KMS-11 (cell line): ENCODE results near the gene ULK4.
"Not testable (repeated sequence)": the region's sequence is repeated elsewhere in the genome, so short reads cannot be mapped to it uniquely, and the experiment has no call there.

Experiments
- H2AFZ ChIP-seq: fragments of 200-600 bp; sonication (generic); 2 replicates; pipeline ENCODE4 v1.6.1; 2016; ENCODE audit warnings: antibody characterized with exemption, mixed run types, low read depth
- H3K27ac ChIP-seq: fragments of 200-600 bp; sonication (generic); 2 replicates; pipeline ENCODE4 v1.6.1; 2016; ENCODE audit warnings: mild to moderate bottlenecking, mixed run types
- H3K27me3 ChIP-seq: fragments of 200-600 bp; sonication (generic); 2 replicates; pipeline ENCODE4 v1.6.1; 2017; ENCODE audit warnings: mild to moderate bottlenecking, low read depth, mixed run types, moderate library complexity; ENCODE audit not compliant: insufficient read depth
- H3K36me3 ChIP-seq: fragments of 200-600 bp; sonication (generic); 2 replicates; pipeline ENCODE4 v1.6.1; 2017; ENCODE audit warnings: mild to moderate bottlenecking, mixed run types; ENCODE audit not compliant: insufficient read depth
- H3K4me1 ChIP-seq: fragments of 200-600 bp; sonication (generic); 2 replicates; pipeline ENCODE4 v1.6.1; 2016; ENCODE audit warnings: mild to moderate bottlenecking, low read depth, mixed run types; ENCODE audit not compliant: poor library complexity, severe bottlenecking
- H3K4me2 ChIP-seq: fragments of 200-600 bp; sonication (generic); 2 replicates; pipeline ENCODE4 v1.7.0; 2016; ENCODE audit warnings: mild to moderate bottlenecking, mixed run types
- H3K4me3 ChIP-seq: fragments of 200-600 bp; sonication (generic); IDR thresholded peaks from 2 replicates; pipeline ENCODE4 v1.6.1; 2017; ENCODE audit warnings: low read depth, low read length, mixed read lengths; ENCODE audit not compliant: insufficient read depth
- H3K79me2 ChIP-seq: fragments of 200-600 bp; sonication (generic); 2 replicates; pipeline ENCODE4 v1.6.1; 2016; ENCODE audit warnings: low read depth, mixed run types; ENCODE audit not compliant: insufficient read depth
- H3K9ac ChIP-seq: fragments of 200-600 bp; sonication (generic); 2 replicates; pipeline ENCODE4 v1.6.1; 2016; ENCODE audit warnings: mild to moderate bottlenecking, mixed run types
- H4K20me1 ChIP-seq: fragments of 200-600 bp; sonication (generic); 2 replicates; pipeline ENCODE4 v1.6.1; 2016; ENCODE audit warnings: mild to moderate bottlenecking, mixed run types; ENCODE audit not compliant: insufficient read depth
- CTCF ChIP-seq: fragments of 200-600 bp; sonication (generic); conservative IDR thresholded peaks from 2 replicates; pipeline ENCODE4 v1.6.1; 2017; ENCODE audit warnings: low read depth, mild to moderate bottlenecking, antibody characterized with exemption, low read length, moderate library complexity, mixed read lengths

Gene ULK4

GRCh38 chr3:41986561-41986960 lies 24.7 kb upstream of the ULK4 start:
- H3K4me2 ChIP-seq = no peak overlapping the region
- no peaks in the 10 kb centered on the region for H3K27me3 ChIP-seq
- no peak for TF ChIP-seq CTCF
- H4K20me1 ChIP-seq = no peaks in the 10 kb centered on the region
- H2AFZ ChIP-seq = no peak overlapping the region
- H3K79me2 ChIP-seq = no peaks in the 10 kb centered on the region
- no peaks in the 10 kb centered on the region for H3K4me1 ChIP-seq
- H3K27ac ChIP-seq = no peak overlapping the region
- no peaks in the 10 kb centered on the region for H3K36me3 ChIP-seq
- H3K9ac ChIP-seq = no peak overlapping the region
- H3K4me3 ChIP-seq = no peak overlapping the region

- TF ChIP-seq CTCF = no peak
- Histone ChIP-seq H3K4me3 (no peak overlapping the region), H3K4me1 (no peaks in the 10 kb centered on the region), H3K9ac (no peak overlapping the region), H4K20me1 (no peaks in the 10 kb centered on the region), H3K27ac (no peak overlapping the region), H3K27me3 (no peaks in the 10 kb centered on the region), H3K36me3 (no peaks in the 10 kb centered on the region), H3K79me2 (no peaks in the 10 kb centered on the region), H3K4me2 (no peak overlapping the region), H2AFZ (no peak overlapping the region)
Observed at GRCh38 chr3:41985018-41985417, 23.1 kb upstream of the ULK4 start.

GRCh38 chr3:41983091-41983490 lies 21.2 kb upstream of the ULK4 start:
- H2AFZ ChIP-seq, H3K79me2 ChIP-seq, H4K20me1 ChIP-seq, H3K27me3 ChIP-seq, H3K27ac ChIP-seq, H3K4me2 ChIP-seq, H3K36me3 ChIP-seq, H3K9ac ChIP-seq, H3K4me1 ChIP-seq, H3K4me3 ChIP-seq: not testable (repeated sequence)

- H3K4me3 ChIP-seq, H3K27ac ChIP-seq, H3K79me2 ChIP-seq, H2AFZ ChIP-seq, H4K20me1 ChIP-seq, H3K36me3 ChIP-seq, H3K4me1 ChIP-seq, H3K4me2 ChIP-seq, H3K9ac ChIP-seq, H3K27me3 ChIP-seq: not testable (repeated sequence)
Observed at GRCh38 chr3:41977401-41977800, 15.5 kb upstream of the ULK4 start.

- H3K9ac ChIP-seq = no peak overlapping the region
- H3K4me1 ChIP-seq = no peaks in the 10 kb centered on the region
- H2AFZ ChIP-seq = no peak overlapping the region
- no peaks in the 10 kb centered on the region for H3K79me2 ChIP-seq
- H3K36me3 ChIP-seq = no peaks in the 10 kb centered on the region
- no peaks in the 10 kb centered on the region for H4K20me1 ChIP-seq
- no peaks in the 10 kb centered on the region for H3K27me3 ChIP-seq
- H3K4me2 ChIP-seq = no peak overlapping the region
- TF ChIP-seq CTCF = no peak
- no peak overlapping the region for H3K27ac ChIP-seq
- H3K4me3 ChIP-seq = no peak overlapping the region
Observed at GRCh38 chr3:41975416-41976103, 13.7 kb upstream of the ULK4 start.
